ENCODE results near the gene C3orf20. TPM values are rescaled to one million over a fixed set of nuclear protein-coding genes. Genes with fewer than 3 reads are reported as not detected.

The C3orf20 gene
- total RNA-seq, 1 experiment from 2014 or later = not detected

GRCh38 chr3:14775011-14775410 is 100.1 kb downstream of the C3orf20 start:
- no peaks in the 10 kb centered on the region for H3K36me3 ChIP-seq (ENCODE audit: low read depth, low read length)
- no peak overlapping the region for H3K4me3 ChIP-seq (ENCODE audit: low read length)
- intact Hi-C loops (cut with micrococcal nuclease) = no loop called here
- no peaks in the 10 kb centered on the region for H3K79me2 ChIP-seq (ENCODE audit: low read length)
- H3K9me2 ChIP-seq (replicated peaks; ENCODE audit: low read length) = no peaks in the 10 kb centered on the region
- no peaks in the 10 kb centered on the region for H3F3A ChIP-seq (ENCODE audit: low read length, unreplicated experiment)
- H3K4me1 ChIP-seq (ENCODE audit: insufficient read depth, low read length) = no peaks in the 10 kb centered on the region
- CTCF ChIA-PET = interaction anchor here (0.6 kb wide), 1 partner anchor 266 kb away, joined by 3 read pairs; no protein-coding TSS in a partner anchor
- no TSS peak for BruUV-seq (replicated peaks)
- no peak for TF ChIP-seq EZH2phosphoT487 (IDR thresholded peaks at IDR 0.05; ENCODE audit: borderline replicate concordance, low read length)
- TF ChIP-seq, protein P1, sequence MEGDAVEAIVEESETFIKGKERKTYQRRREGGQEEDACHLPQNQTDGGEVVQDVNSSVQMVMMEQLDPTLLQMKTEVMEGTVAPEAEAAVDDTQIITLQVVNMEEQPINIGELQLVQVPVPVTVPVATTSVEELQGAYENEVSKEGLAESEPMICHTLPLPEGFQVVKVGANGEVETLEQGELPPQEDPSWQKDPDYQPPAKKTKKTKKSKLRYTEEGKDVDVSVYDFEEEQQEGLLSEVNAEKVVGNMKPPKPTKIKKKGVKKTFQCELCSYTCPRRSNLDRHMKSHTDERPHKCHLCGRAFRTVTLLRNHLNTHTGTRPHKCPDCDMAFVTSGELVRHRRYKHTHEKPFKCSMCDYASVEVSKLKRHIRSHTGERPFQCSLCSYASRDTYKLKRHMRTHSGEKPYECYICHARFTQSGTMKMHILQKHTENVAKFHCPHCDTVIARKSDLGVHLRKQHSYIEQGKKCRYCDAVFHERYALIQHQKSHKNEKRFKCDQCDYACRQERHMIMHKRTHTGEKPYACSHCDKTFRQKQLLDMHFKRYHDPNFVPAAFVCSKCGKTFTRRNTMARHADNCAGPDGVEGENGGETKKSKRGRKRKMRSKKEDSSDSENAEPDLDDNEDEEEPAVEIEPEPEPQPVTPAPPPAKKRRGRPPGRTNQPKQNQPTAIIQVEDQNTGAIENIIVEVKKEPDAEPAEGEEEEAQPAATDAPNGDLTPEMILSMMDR (conservative IDR thresholded peaks at IDR 0.05; ENCODE audit: low read depth, low read length) = no peak
- TF ChIP-seq EZH2 (IDR thresholded peaks at IDR 0.05; ENCODE audit: low read length, unreplicated experiment) = no peak
- H3K9ac ChIP-seq (ENCODE audit: low read length) = no peak overlapping the region
- POLR2A ChIA-PET (ENCODE audit: unreplicated experiment) = no interaction called here
- H4K20me1 ChIP-seq (ENCODE audit: low read length) = no peaks in the 10 kb centered on the region
- no peak for DNase-seq
- H2AFZ ChIP-seq (ENCODE audit: low read length) = no peak overlapping the region
- no peak overlapping the region for H3K4me2 ChIP-seq (ENCODE audit: low read length)
- ATAC-seq = no peak
- H3K27ac ChIP-seq (ENCODE audit: low read length) = no peak overlapping the region
- H3K9me3 ChIP-seq (ENCODE audit: low read length) = peaks cover 6% of the 10 kb centered on the region; the same call in 1 of the 2 replicates
- H3K27me3 ChIP-seq (ENCODE audit: low read length) = no peaks in the 10 kb centered on the region

GRCh38 chr3:14775563-14775962 is 100.6 kb downstream of the C3orf20 start:
- Histone ChIP-seq H3K27ac (ENCODE audit: low read length) (no peak overlapping the region), H4K20me1 (ENCODE audit: low read length) (no peaks in the 10 kb centered on the region), H3K79me2 (ENCODE audit: low read length) (no peaks in the 10 kb centered on the region), H3K4me1 (ENCODE audit: insufficient read depth, low read length) (no peaks in the 10 kb centered on the region), H3K9me3 (ENCODE audit: low read length) (peaks cover 6% of the 10 kb centered on the region; the same call in 1 of the 2 replicates), H3K9ac (ENCODE audit: low read length) (no peak overlapping the region), H3K9me2 (replicated peaks; ENCODE audit: low read length) (no peaks in the 10 kb centered on the region), H3K27me3 (ENCODE audit: low read length) (no peaks in the 10 kb centered on the region), H3K4me2 (ENCODE audit: low read length) (no peak overlapping the region), H3K36me3 (ENCODE audit: low read depth, low read length) (no peaks in the 10 kb centered on the region), H2AFZ (ENCODE audit: low read length) (no peak overlapping the region), H3K4me3 (ENCODE audit: low read length) (no peak overlapping the region), H3F3A (ENCODE audit: low read length, unreplicated experiment) (no peaks in the 10 kb centered on the region)
- DNase-seq = no peak
- POLR2A ChIA-PET (ENCODE audit: unreplicated experiment) = no interaction called here
- CTCF ChIA-PET = no interaction called here
- BruUV-seq (replicated peaks) = no TSS peak
- ATAC-seq = no peak
- intact Hi-C loops (cut with micrococcal nuclease) = no loop called here
- no peak for TF ChIP-seq EZH2 (IDR thresholded peaks at IDR 0.05; ENCODE audit: low read length, unreplicated experiment)
- no peak for TF ChIP-seq EZH2phosphoT487 (IDR thresholded peaks at IDR 0.05; ENCODE audit: borderline replicate concordance, low read length)
- TF ChIP-seq, protein P1 (conservative IDR thresholded peaks at IDR 0.05; ENCODE audit: low read depth, low read length) = no peak

DNA sequence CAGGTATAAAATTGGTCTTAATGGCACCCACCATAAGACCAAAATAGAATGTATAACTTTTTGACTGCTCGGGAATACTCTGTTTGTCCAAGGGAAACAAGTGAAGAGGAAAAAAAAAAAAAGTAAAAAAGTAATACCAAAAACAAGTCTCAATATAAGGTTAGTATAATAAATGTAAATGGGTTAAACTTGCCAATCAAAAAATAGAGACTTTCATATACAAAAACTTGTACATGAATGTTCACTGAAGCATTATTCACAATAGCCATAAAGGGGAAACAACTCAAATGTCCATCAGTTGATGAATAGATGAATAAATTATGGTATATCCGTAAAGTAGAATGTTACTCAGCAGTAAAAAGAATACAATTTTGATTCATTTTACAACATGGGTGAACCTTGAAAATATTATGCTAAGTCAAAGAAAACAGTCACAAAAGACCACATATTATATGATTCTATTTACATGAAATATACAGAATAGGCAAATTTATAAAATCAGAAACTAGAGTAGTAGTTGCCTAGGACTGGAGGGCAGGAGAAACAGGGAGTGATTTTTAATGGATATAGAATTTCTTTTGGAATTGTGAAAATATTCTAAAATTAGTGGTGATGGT is 104.2 kb downstream of the C3orf20 start:
- H3K27ac ChIP-seq (ENCODE audit: low read length) = no peak overlapping the region
- no peak for ATAC-seq
- ChIA-PET POLR2A (ENCODE audit: unreplicated experiment) (interaction anchor here (0.7 kb wide), 1 partner anchor 1565 kb away, joined by 3 read pairs; no protein-coding TSS in a partner anchor), CTCF (interaction anchor here (0.5 kb wide), 1 partner anchor 196 kb away, joined by 3 read pairs; no protein-coding TSS in a partner anchor)
- H3K4me2 ChIP-seq (ENCODE audit: low read length) = no peak overlapping the region
- H3F3A ChIP-seq (ENCODE audit: low read length, unreplicated experiment) = no peaks in the 10 kb centered on the region
- TF ChIP-seq, protein P1 (conservative IDR thresholded peaks at IDR 0.05; ENCODE audit: low read depth, low read length) = no peak
- TF ChIP-seq EZH2phosphoT487 (IDR thresholded peaks at IDR 0.05; ENCODE audit: borderline replicate concordance, low read length) = no peak
- TF ChIP-seq EZH2 (IDR thresholded peaks at IDR 0.05; ENCODE audit: low read length, unreplicated experiment) = no peak
- no peaks in the 10 kb centered on the region for H3K27me3 ChIP-seq (ENCODE audit: low read length)
- no peak overlapping the region for H3K9ac ChIP-seq (ENCODE audit: low read length)
- H3K36me3 ChIP-seq (ENCODE audit: low read depth, low read length) = no peaks in the 10 kb centered on the region
- intact Hi-C loops (cut with micrococcal nuclease) = no loop called here
- H3K4me3 ChIP-seq (ENCODE audit: low read length) = no peak overlapping the region
- no TSS peak for BruUV-seq (replicated peaks)
- no peak overlapping the region for H2AFZ ChIP-seq (ENCODE audit: low read length)
- H3K9me3 ChIP-seq (ENCODE audit: low read length) = peaks cover 6% of the 10 kb centered on the region; the same call in 1 of the 2 replicates
- no peaks in the 10 kb centered on the region for H3K9me2 ChIP-seq (replicated peaks; ENCODE audit: low read length)
- H3K4me1 ChIP-seq (ENCODE audit: insufficient read depth, low read length) = no peaks in the 10 kb centered on the region
- DNase-seq = no peak
- no peaks in the 10 kb centered on the region for H3K79me2 ChIP-seq (ENCODE audit: low read length)
- no peaks in the 10 kb centered on the region for H4K20me1 ChIP-seq (ENCODE audit: low read length)

Measured in PC-3 (cell line).